HCT116 (cell line): Measurements from ENCODE around the gene DOCK2.

Experiments used
- CTCF ChIP-seq, 3 experiments: fragments of 200-600 bp in 1 of 3; sonication (generic) in 1 of 3; IDR thresholded peaks in 2 of 3; conservative IDR thresholded peaks in 1 of 3; 2 replicates each; pipeline ENCODE4 v1.5.1; 2012 to 2017; ENCODE audit warnings: low read depth in 2 of 3, low read length in 2 of 3, antibody characterized with exemption in 1 of 3, borderline replicate concordance in 1 of 3, control low read depth in 1 of 3, mild to moderate bottlenecking in 1 of 3, mixed read lengths in 1 of 3, mixed run types in 1 of 3, moderate library complexity in 1 of 3; ENCODE audit not compliant: insufficient read depth in 1 of 3
- EGR1 ChIP-seq: IDR thresholded peaks from 2 replicates; pipeline ENCODE4 v1.6.1; 2012; ENCODE audit warnings: low read depth
- EZH2 ChIP-seq: fragments of 200-600 bp; sonication (generic); IDR thresholded peaks from 2 replicates; pipeline ENCODE4 v1.6.1; 2017; ENCODE audit warnings: antibody characterized with exemption, mixed run types
- POLR2A ChIP-seq: IDR thresholded peaks from 2 replicates; pipeline ENCODE4 v1.7.0; 2011; ENCODE audit warnings: borderline replicate concordance; ENCODE audit not compliant: insufficient read depth, insufficient read length; ENCODE audit errors: extremely low read depth
- POLR2AphosphoS5 ChIP-seq: IDR thresholded peaks from 2 replicates; pipeline ENCODE4 v1.6.1; 2011; ENCODE audit warnings: mild to moderate bottlenecking, low read depth, low read length, moderate library complexity

- TF ChIP-seq CTCF (IDR thresholded peaks at IDR 0.05 in 2 of 3, conservative IDR thresholded peaks at IDR 0.05 in 1 of 3; ENCODE audit: borderline replicate concordance in 1 of 3, insufficient read depth in 1 of 3, low read depth in 2 of 3, low read length in 2 of 3) (no peak), EZH2 (no peak), POLR2A (no peak), POLR2AphosphoS5 (no peak), EGR1 (no peak)
Measured at GRCh38 chr5:169933127-169933526, 296.1 kb downstream of the DOCK2 start.
